Measurements from ENCODE around the gene ANGPT4. TPM values are rescaled to one million over a fixed set of nuclear protein-coding genes. Genes with fewer than 3 reads are reported as not detected.
A peak's percentile ranks its signal among the peaks of the same experiment; 100 is the strongest.

ANGPT4 gene
- total RNA-seq, 4 donors from 2014 or later: 0.56 to 2.1 (median 0.71) TPM

- DNase-seq (ENCODE audit: low spot score in 2 of 2): peak; percentile 90 to 92
- Histone ChIP-seq H3K27ac (peak overlapping the region; percentile 65), H3K36me3 (no peaks in the 10 kb centered on the region), H3K9me3 (no peaks in the 10 kb centered on the region), H3K27me3 (peaks cover 10% of the 10 kb centered on the region), H3K4me3 (peak overlapping the region; percentile 54), H3K4me1 (peaks cover 72% of the 10 kb centered on the region)
- 3% methylated on average over 18 of the region's 47 CpGs for WGBS
- TF ChIP-seq POLR2A (IDR thresholded peaks at IDR 0.05) (no peak), POLR2AphosphoS5 (IDR thresholded peaks at IDR 0.05) (no peak), EP300 (IDR thresholded peaks at IDR 0.05) (no peak), CTCF (IDR thresholded peaks at IDR 0.05) (no peak)
Observed at GRCh38 chr20:844473-845225, 71.5 kb downstream of the ANGPT4 start.

- 56% methylated on average over 9 of the region's 9 CpGs for WGBS
- Histone ChIP-seq H3K27me3 (peaks cover 10% of the 10 kb centered on the region), H3K9me3 (no peaks in the 10 kb centered on the region), H3K36me3 (no peaks in the 10 kb centered on the region), H3K4me3 (peak overlapping the region; percentile 54), H3K4me1 (peaks cover 72% of the 10 kb centered on the region), H3K27ac (peak overlapping the region; percentile 65)
- DNase-seq (ENCODE audit: low spot score in 2 of 2): no peak
- TF ChIP-seq EP300 (IDR thresholded peaks at IDR 0.05) (no peak), POLR2A (IDR thresholded peaks at IDR 0.05) (no peak), POLR2AphosphoS5 (IDR thresholded peaks at IDR 0.05) (no peak), CTCF (IDR thresholded peaks at IDR 0.05) (no peak)
Observed at GRCh38 chr20:843912-844311, 72.2 kb downstream of the ANGPT4 start.

- peak overlapping the region; percentile 67 for H3K4me3 ChIP-seq
- peaks cover 10% of the 10 kb centered on the region for H3K27me3 ChIP-seq
- peak overlapping the region; percentile 87 for H3K27ac ChIP-seq
- TF ChIP-seq POLR2AphosphoS5 (IDR thresholded peaks at IDR 0.05) (no peak), POLR2A (IDR thresholded peaks at IDR 0.05) (no peak), CTCF (IDR thresholded peaks at IDR 0.05) (no peak), EP300 (IDR thresholded peaks at IDR 0.05) (no peak)
- peaks cover 69% of the 10 kb centered on the region for H3K4me1 ChIP-seq
- no peaks in the 10 kb centered on the region for H3K9me3 ChIP-seq
- 52% methylated on average over 2 of the region's 2 CpGs for WGBS
- H3K36me3 ChIP-seq: no peaks in the 10 kb centered on the region
- no peak for DNase-seq (ENCODE audit: low spot score in 2 of 2)
Observed at GRCh38 chr20:842547-842940, 73.6 kb downstream of the ANGPT4 start.

- no peaks in the 10 kb centered on the region for H3K36me3 ChIP-seq
- peaks cover 10% of the 10 kb centered on the region for H3K27me3 ChIP-seq
- peak in 1 of 3 donors; percentile 34 for TF ChIP-seq POLR2AphosphoS5 (IDR thresholded peaks at IDR 0.05)
- TF ChIP-seq CTCF (IDR thresholded peaks at IDR 0.05): no peak
- TF ChIP-seq EP300 (IDR thresholded peaks at IDR 0.05): no peak
- TF ChIP-seq POLR2A (IDR thresholded peaks at IDR 0.05): no peak
- WGBS: 19% methylated on average over 27 of the region's 62 CpGs
- peak overlapping the region; percentile 67 for H3K4me3 ChIP-seq
- peak overlapping the region; percentile 87 for H3K27ac ChIP-seq
- H3K4me1 ChIP-seq: peaks cover 62% of the 10 kb centered on the region
- no peak for DNase-seq (ENCODE audit: low spot score in 2 of 2)
- H3K9me3 ChIP-seq: no peaks in the 10 kb centered on the region
Observed at GRCh38 chr20:841568-842546, 74.3 kb downstream of the ANGPT4 start.

Measured in suprapubic skin (tissue), 4 donors.